ENCODE measurements around the gene L3HYPDH. TPM values are rescaled to one million over a fixed set of nuclear protein-coding genes. Genes with fewer than 3 reads are reported as not detected.

L3HYPDH gene
- total and polyA plus RNA-seq, 8 donors: 6.7 to 20.9 (median 10.4) TPM

- peak; percentile 76 to 94 (median 90) for ATAC-seq
- Histone ChIP-seq H3K9me3 (no peaks in the 10 kb centered on the region), H3K4me1 (no peaks in the 10 kb centered on the region), H3K27ac (no peak overlapping the region), H3K36me3 (no peaks in the 10 kb centered on the region), H3K4me3 (no peak overlapping the region), H3K27me3 (no peaks in the 10 kb centered on the region)
- TF ChIP-seq CTCF (IDR thresholded peaks at IDR 0.05): peak; percentile 33 to 62 (median 58)
- peak in 5 of 6 donors; percentile 16 to 62 (median 28) for DNase-seq
- no peak for FAIRE-seq
- intact Hi-C loops (cut with DNase I): no loop called here
These were observed 23.0 kb upstream of the L3HYPDH start for GRCh38 chr14:59507063-59507751.

GRCh38 chr14:59503256-59503655, 19.0 kb upstream of the L3HYPDH start:
- no peak overlapping the region for H3K27ac ChIP-seq
- H3K9me3 ChIP-seq: no peaks in the 10 kb centered on the region
- no peak overlapping the region for H3K4me3 ChIP-seq
- DNase-seq (no peak), FAIRE-seq (no peak), ATAC-seq (no peak)
- H3K4me1 ChIP-seq: no peaks in the 10 kb centered on the region
- 79 to 94% methylated on average over 4 of the region's 4 CpGs for WGBS, 2 donors
- intact Hi-C loops (cut with DNase I): no loop called here
- TF ChIP-seq CTCF (IDR thresholded peaks at IDR 0.05): no peak
- no peaks in the 10 kb centered on the region for H3K36me3 ChIP-seq
- no peaks in the 10 kb centered on the region for H3K27me3 ChIP-seq

- Histone ChIP-seq H3K4me3 (no peak overlapping the region), H3K4me1 (no peaks in the 10 kb centered on the region), H3K36me3 (no peaks in the 10 kb centered on the region), H3K27ac (no peak overlapping the region), H3K9me3 (no peaks in the 10 kb centered on the region), H3K27me3 (no peaks in the 10 kb centered on the region)
- 87 to 90% methylated on average over 3 of the region's 3 CpGs for WGBS, 2 donors
- TF ChIP-seq CTCF (IDR thresholded peaks at IDR 0.05): no peak
- ATAC-seq (no peak), DNase-seq (no peak), FAIRE-seq (peak; percentile 63)
- intact Hi-C loops (cut with DNase I): no loop called here
These were observed 16.5 kb upstream of the L3HYPDH start for GRCh38 chr14:59500732-59501131.

GRCh38 chr14:59492384-59492783, 8.2 kb upstream of the L3HYPDH start:
- FAIRE-seq: no peak

More at GRCh38 chr14:59492384-59492783, 8.2 kb upstream of the L3HYPDH start:
- H3K27me3 ChIP-seq: no peaks in the 10 kb centered on the region
- no peaks in the 10 kb centered on the region for H3K4me1 ChIP-seq
- intact Hi-C loops (cut with DNase I): no loop called here
- no peak overlapping the region for H3K4me3 ChIP-seq
- ATAC-seq (no peak), DNase-seq (no peak)
- no peaks in the 10 kb centered on the region for H3K9me3 ChIP-seq
- no peak for TF ChIP-seq CTCF (IDR thresholded peaks at IDR 0.05)
- H3K36me3 ChIP-seq: peaks cover 0 to 10% (median 0%) of the 10 kb centered on the region in 3 donors
- H3K27ac ChIP-seq: no peak overlapping the region
- WGBS, 2 donors: 38 to 43% methylated on average over 1 of the region's 1 CpG

Data from pancreas (tissue), 10 donors.